ENCODE results near the gene AGXT. TPM values are rescaled to one million over a fixed set of nuclear protein-coding genes. Genes with fewer than 3 reads are reported as not detected.

Gene AGXT
- polyA plus RNA-seq, 1 donor (not counting 4 experiments of a cell fraction or from before 2014, with no cell fraction given) = not detected

GRCh38 chr2:240861547-240861946 lies 7.1 kb upstream of the AGXT start:
- no peaks in the 10 kb centered on the region for H3K36me3 ChIP-seq (ENCODE audit: control insufficient read depth in 2 of 2, extremely low read depth in 1 of 2, insufficient read depth in 2 of 2, low read length in 2 of 2)
- no peaks in the 10 kb centered on the region for H4K20me1 ChIP-seq (ENCODE audit: control insufficient read depth, extremely low read depth, insufficient read depth, low read length)
- dilution Hi-C loops (cut with MboI; ENCODE audit: extremely low pct_ligation_motif_present, low sequenced_read_pairs) = no loop called here
- H3K9me1 ChIP-seq (ENCODE audit: control insufficient read depth, extremely low read depth, insufficient read depth, low read length) = no peaks in the 10 kb centered on the region
- FAIRE-seq (no peak), DNase-seq (ENCODE audit: low read depth, low spot score) (no peak)
- H2AFZ ChIP-seq (ENCODE audit: control insufficient read depth, low read length) = no peak overlapping the region
- H3K27me3 ChIP-seq (ENCODE audit: control insufficient read depth, extremely low read depth, insufficient read depth, low read length) = peaks cover 11% of the 10 kb centered on the region
- H3K4me1 ChIP-seq (ENCODE audit: control insufficient read depth, extremely low read depth, insufficient read depth, low read length) = no peaks in the 10 kb centered on the region
- H3K4me2 ChIP-seq (ENCODE audit: control insufficient read depth, extremely low read depth, insufficient read depth, low read depth, low read length) = no peak overlapping the region
- H3K9ac ChIP-seq (ENCODE audit: control insufficient read depth, extremely low read depth, insufficient read depth, low read length) = no peak overlapping the region
- no peak overlapping the region for H3K27ac ChIP-seq (ENCODE audit: control insufficient read depth, insufficient read depth, low read length)
- TF ChIP-seq CTCF (optimal IDR thresholded peaks at IDR 0.05 in 1 of 3, IDR thresholded peaks at IDR 0.05 in 1 of 3, conservative IDR thresholded peaks at IDR 0.05 in 1 of 3; ENCODE audit: extremely low read depth in 1 of 3, insufficient read depth in 2 of 3, low read length in 3 of 3) (no peak), EZH2 (IDR thresholded peaks at IDR 0.05; ENCODE audit: low read length) (no peak)
- no peak overlapping the region for H3K4me3 ChIP-seq (ENCODE audit: control insufficient read depth in 2 of 3, extremely low read depth in 1 of 3, insufficient read depth in 2 of 3, low read depth in 1 of 3, low read length in 3 of 3)
- no peaks in the 10 kb centered on the region for H3K79me2 ChIP-seq (ENCODE audit: control insufficient read depth, insufficient read depth, low read length)
- H3K9me3 ChIP-seq (ENCODE audit: control insufficient read depth, low read depth, low read length) = no peaks in the 10 kb centered on the region

DNA sequence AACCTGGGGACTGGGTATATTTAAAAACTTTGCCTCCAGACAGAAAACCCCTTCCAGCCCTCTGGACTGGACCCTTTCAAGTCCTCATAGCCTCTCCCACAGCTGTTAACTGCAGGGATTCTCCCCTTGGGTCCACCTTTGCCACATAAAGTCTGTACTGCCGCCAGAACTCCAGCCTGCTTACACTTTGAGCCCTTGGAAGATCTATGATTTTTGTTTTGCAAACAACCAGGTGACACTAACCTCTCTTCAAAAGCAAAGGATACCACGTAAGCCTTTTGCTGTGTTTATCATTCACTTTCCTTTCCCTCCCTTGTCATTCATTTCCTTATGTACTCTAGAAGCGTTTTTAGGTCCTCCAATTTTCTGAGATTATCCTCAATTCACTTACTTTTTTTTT lies 4.1 kb upstream of the AGXT start:
- Histone ChIP-seq H3K36me3 (ENCODE audit: control insufficient read depth in 2 of 2, extremely low read depth in 1 of 2, insufficient read depth in 2 of 2, low read length in 2 of 2) (no peaks in the 10 kb centered on the region), H2AFZ (ENCODE audit: control insufficient read depth, low read length) (no peak overlapping the region), H3K79me2 (ENCODE audit: control insufficient read depth, insufficient read depth, low read length) (no peaks in the 10 kb centered on the region), H3K4me3 (ENCODE audit: control insufficient read depth in 2 of 3, extremely low read depth in 1 of 3, insufficient read depth in 2 of 3, low read depth in 1 of 3, low read length in 3 of 3) (no peak overlapping the region), H3K9ac (ENCODE audit: control insufficient read depth, extremely low read depth, insufficient read depth, low read length) (no peak overlapping the region), H3K9me3 (ENCODE audit: control insufficient read depth, low read depth, low read length) (no peaks in the 10 kb centered on the region), H3K27ac (ENCODE audit: control insufficient read depth, insufficient read depth, low read length) (no peak overlapping the region), H3K4me2 (ENCODE audit: control insufficient read depth, extremely low read depth, insufficient read depth, low read depth, low read length) (no peak overlapping the region), H3K9me1 (ENCODE audit: control insufficient read depth, extremely low read depth, insufficient read depth, low read length) (no peaks in the 10 kb centered on the region), H4K20me1 (ENCODE audit: control insufficient read depth, extremely low read depth, insufficient read depth, low read length) (no peaks in the 10 kb centered on the region), H3K4me1 (ENCODE audit: control insufficient read depth, extremely low read depth, insufficient read depth, low read length) (no peaks in the 10 kb centered on the region), H3K27me3 (ENCODE audit: control insufficient read depth, extremely low read depth, insufficient read depth, low read length) (peaks cover 3% of the 10 kb centered on the region)
- DNase-seq (ENCODE audit: low read depth, low spot score) (no peak), FAIRE-seq (no peak)
- dilution Hi-C loops (cut with MboI; ENCODE audit: extremely low pct_ligation_motif_present, low sequenced_read_pairs) = no loop called here
- TF ChIP-seq EZH2 (IDR thresholded peaks at IDR 0.05; ENCODE audit: low read length) (no peak), CTCF (optimal IDR thresholded peaks at IDR 0.05 in 1 of 3, IDR thresholded peaks at IDR 0.05 in 1 of 3, conservative IDR thresholded peaks at IDR 0.05 in 1 of 3; ENCODE audit: extremely low read depth in 1 of 3, insufficient read depth in 2 of 3, low read length in 3 of 3) (no peak)
